Right atrium auricular region (tissue), 2 donors: ENCODE results near the gene NT5C. TPM values are rescaled to one million over a fixed set of nuclear protein-coding genes. Genes with fewer than 3 reads are reported as not detected.

ENCODE experiments used
- DNase-seq: peaks from one replicate; pipeline ENCODE4 v3.0.0-alpha.2; 2019; ENCODE audit warnings: low spot score
- H3K27ac ChIP-seq, 2 donors: fragments of 200-600 bp; sonication (generic); 1 replicate in 1 of 2; 2 replicates in 1 of 2; pipeline ENCODE4 v1.5.1; 2016 to 2019
- H3K27me3 ChIP-seq, 2 donors: fragments of 200-600 bp; sonication (generic); one replicate each; pipeline versions ENCODE4 v1.5.1 to v1.6.0; 2017 to 2019
- H3K36me3 ChIP-seq: fragments of 200-600 bp; sonication (generic); one replicate; pipeline ENCODE4 v1.5.1; 2016
- H3K4me1 ChIP-seq, 2 donors: fragments of 200-600 bp; sonication (generic); one replicate each; pipeline versions ENCODE4 v1.5.1 to v1.6.0; 2017 to 2019
- H3K4me3 ChIP-seq, 2 donors: fragments of 200-600 bp; sonication (generic); 1 replicate in 1 of 2; 2 replicates in 1 of 2; pipeline ENCODE4 v1.5.1; 2017 to 2019; ENCODE audit warnings: mild to moderate bottlenecking in 1 of 2, moderate library complexity in 1 of 2
- H3K9me3 ChIP-seq, 2 donors: fragments of 200-600 bp; sonication (generic); one replicate each; pipeline ENCODE4 v1.5.1; 2019
- CTCF ChIP-seq, 2 donors: fragments of 200-600 bp; sonication (generic); IDR thresholded peaks; one replicate each; pipeline ENCODE4 v1.5.1; 2019; ENCODE audit warnings: antibody characterized with exemption in 2 of 2
- total RNA-seq, 2 donors: library from RNA; depleted of rRNA; stranded (reverse); fragments of >200 nt; gene quantifications; one replicate each; pipeline ENCODE4 v1.1.0, GENCODE V29; 2016

Gene NT5C
- total RNA-seq, 2 donors from 2014 or later = 41.4 to 77.5 TPM

DNA sequence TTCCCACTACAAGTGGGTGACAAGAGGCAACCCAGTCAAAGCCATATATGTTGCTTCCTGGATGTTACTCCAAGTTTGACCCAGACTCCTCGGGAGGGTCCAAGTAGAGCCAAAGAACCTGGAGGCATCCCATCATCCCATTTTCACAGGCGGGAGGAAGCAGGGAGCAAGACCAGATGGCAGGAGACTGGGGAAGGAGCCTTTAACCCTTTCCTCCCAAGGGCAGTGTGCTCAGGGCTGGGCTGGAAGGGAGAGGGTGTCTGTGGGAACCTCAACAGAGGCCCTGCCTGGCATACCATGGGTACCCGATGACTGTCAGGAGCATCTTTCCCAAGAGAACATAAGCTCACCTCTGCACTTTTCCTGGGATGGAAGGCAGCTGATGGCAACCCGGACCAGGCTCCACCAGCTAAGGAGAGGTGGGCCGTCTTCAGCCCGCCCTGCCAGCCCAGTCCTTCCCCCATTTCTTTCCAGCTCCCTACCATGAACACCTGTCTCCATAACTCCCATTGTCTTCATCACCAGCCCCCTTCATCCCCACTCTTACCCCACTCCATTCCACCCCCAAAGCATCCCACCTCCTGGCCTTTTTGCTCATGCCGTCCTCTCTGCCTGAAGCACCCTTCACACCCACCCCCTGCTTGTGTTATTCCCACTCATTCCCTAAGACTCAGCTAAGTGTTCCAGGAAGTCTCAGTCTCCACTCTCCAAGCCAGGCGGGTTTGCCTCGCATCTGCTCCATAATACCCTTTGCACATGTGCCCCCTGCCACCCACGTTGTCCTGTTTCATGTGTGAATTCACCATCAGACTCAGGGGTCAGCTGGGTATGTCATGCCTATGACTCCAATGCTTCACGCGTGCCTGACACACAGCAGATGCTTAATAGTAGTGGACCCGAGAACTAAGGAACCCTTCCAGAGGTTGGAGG is 49.7 kb downstream of the NT5C start:
- Histone ChIP-seq H3K27me3 (no peaks in the 10 kb centered on the region), H3K27ac (no peak overlapping the region), H3K4me1 (peaks cover 0 to 41% of the 10 kb centered on the region in 2 donors), H3K36me3 (no peaks in the 10 kb centered on the region), H3K9me3 (no peaks in the 10 kb centered on the region), H3K4me3 (no peak overlapping the region)
- DNase-seq = no peak
- TF ChIP-seq CTCF (IDR thresholded peaks at IDR 0.05) = no peak

Other genes starting within 250 kb of the NT5C start
- not detected for gene FADS6, start 238.1 kb downstream of the NT5C start, total RNA-seq
- gene USH1G, start 208.5 kb downstream of the NT5C start, total RNA-seq = under 1 TPM; 0.20 to 0.22 TPM
- not detected for gene OTOP2, start 207.5 kb downstream of the NT5C start, total RNA-seq
- gene OTOP3, start 195.8 kb downstream of the NT5C start, total RNA-seq = not detected
- 10 to 100 TPM; 10.6 to 11.7 TPM for gene HID1, start 159.0 kb downstream of the NT5C start, total RNA-seq
- 10 to 100 TPM; 13.6 to 28.8 TPM for gene CDR2L, start 144.1 kb downstream of the NT5C start, total RNA-seq
- gene MRPL58, start 119.1 kb downstream of the NT5C start, total RNA-seq = 100 to 1,000 TPM in 1 of 2 donors, 10 to 100 TPM in 1; 44.8 to 104 TPM
- gene ATP5PD, start 84.8 kb downstream of the NT5C start, total RNA-seq = 100 to 1,000 TPM; 675 to 871 TPM
- 10 to 100 TPM; 17.9 to 28.4 TPM for gene KCTD2, start 84.5 kb downstream of the NT5C start, total RNA-seq
- gene SLC16A5, start 43.8 kb downstream of the NT5C start, total RNA-seq = 10 to 100 TPM; 16.5 to 34.1 TPM
- gene ARMC7, start 21.8 kb downstream of the NT5C start, total RNA-seq = 1 to 10 TPM; 4.9 to 9.5 TPM
- gene JPT1, start 22.8 kb upstream of the NT5C start, total RNA-seq = 10 to 100 TPM; 15.1 to 15.8 TPM
- 10 to 100 TPM; 45.7 to 58.1 TPM for gene SUMO2, start 51.2 kb upstream of the NT5C start, total RNA-seq
- 10 to 100 TPM; 10.3 to 14.3 TPM for gene NUP85, start 73.9 kb upstream of the NT5C start, total RNA-seq
- gene GGA3, start 129.9 kb upstream of the NT5C start, total RNA-seq = 10 to 100 TPM; 18.5 to 23.7 TPM
- gene MRPS7, start 130.1 kb upstream of the NT5C start, total RNA-seq = 10 to 100 TPM; 66.7 to 74.1 TPM
- gene MIF4GD, start 139.5 kb upstream of the NT5C start, total RNA-seq = 10 to 100 TPM; 18.0 to 24.9 TPM
- gene SLC25A19, start 157.7 kb upstream of the NT5C start, total RNA-seq = 10 to 100 TPM in 1 of 2 donors, 1 to 10 TPM in 1; 8.8 to 10.2 TPM